KMS-11 (cell line): ENCODE results near the gene DIAPH2.

Experiments used
- H2AFZ ChIP-seq: fragments of 200-600 bp; sonication (generic); 2 replicates; pipeline ENCODE4 v1.6.1; 2016; ENCODE audit warnings: antibody characterized with exemption, mixed run types, low read depth
- H3K27ac ChIP-seq: fragments of 200-600 bp; sonication (generic); 2 replicates; pipeline ENCODE4 v1.6.1; 2016; ENCODE audit warnings: mild to moderate bottlenecking, mixed run types
- H3K27me3 ChIP-seq: fragments of 200-600 bp; sonication (generic); 2 replicates; pipeline ENCODE4 v1.6.1; 2017; ENCODE audit warnings: mild to moderate bottlenecking, low read depth, mixed run types, moderate library complexity; ENCODE audit not compliant: insufficient read depth
- H3K36me3 ChIP-seq: fragments of 200-600 bp; sonication (generic); 2 replicates; pipeline ENCODE4 v1.6.1; 2017; ENCODE audit warnings: mild to moderate bottlenecking, mixed run types; ENCODE audit not compliant: insufficient read depth
- H3K4me1 ChIP-seq: fragments of 200-600 bp; sonication (generic); 2 replicates; pipeline ENCODE4 v1.6.1; 2016; ENCODE audit warnings: mild to moderate bottlenecking, low read depth, mixed run types; ENCODE audit not compliant: poor library complexity, severe bottlenecking
- H3K4me2 ChIP-seq: fragments of 200-600 bp; sonication (generic); 2 replicates; pipeline ENCODE4 v1.7.0; 2016; ENCODE audit warnings: mild to moderate bottlenecking, mixed run types
- H3K4me3 ChIP-seq: fragments of 200-600 bp; sonication (generic); IDR thresholded peaks from 2 replicates; pipeline ENCODE4 v1.6.1; 2017; ENCODE audit warnings: low read depth, low read length, mixed read lengths; ENCODE audit not compliant: insufficient read depth
- H3K79me2 ChIP-seq: fragments of 200-600 bp; sonication (generic); 2 replicates; pipeline ENCODE4 v1.6.1; 2016; ENCODE audit warnings: low read depth, mixed run types; ENCODE audit not compliant: insufficient read depth
- H3K9ac ChIP-seq: fragments of 200-600 bp; sonication (generic); 2 replicates; pipeline ENCODE4 v1.6.1; 2016; ENCODE audit warnings: mild to moderate bottlenecking, mixed run types
- H4K20me1 ChIP-seq: fragments of 200-600 bp; sonication (generic); 2 replicates; pipeline ENCODE4 v1.6.1; 2016; ENCODE audit warnings: mild to moderate bottlenecking, mixed run types; ENCODE audit not compliant: insufficient read depth
- TF ChIP-seq, protein P1 (sequence below): fragments of 200-600 bp; sonication (generic); conservative IDR thresholded peaks from 2 replicates; pipeline ENCODE4 v1.6.1; 2017; ENCODE audit warnings: low read depth, mild to moderate bottlenecking, antibody characterized with exemption, low read length, moderate library complexity, mixed read lengths

DIAPH2 gene

GRCh38 chrX:97039363-97040029, 354.9 kb downstream of the DIAPH2 start:
- H2AFZ ChIP-seq, result no peak overlapping the region

GRCh38 chrX:97045470-97045869, 360.8 kb downstream of the DIAPH2 start:
- TF ChIP-seq, protein P1, sequence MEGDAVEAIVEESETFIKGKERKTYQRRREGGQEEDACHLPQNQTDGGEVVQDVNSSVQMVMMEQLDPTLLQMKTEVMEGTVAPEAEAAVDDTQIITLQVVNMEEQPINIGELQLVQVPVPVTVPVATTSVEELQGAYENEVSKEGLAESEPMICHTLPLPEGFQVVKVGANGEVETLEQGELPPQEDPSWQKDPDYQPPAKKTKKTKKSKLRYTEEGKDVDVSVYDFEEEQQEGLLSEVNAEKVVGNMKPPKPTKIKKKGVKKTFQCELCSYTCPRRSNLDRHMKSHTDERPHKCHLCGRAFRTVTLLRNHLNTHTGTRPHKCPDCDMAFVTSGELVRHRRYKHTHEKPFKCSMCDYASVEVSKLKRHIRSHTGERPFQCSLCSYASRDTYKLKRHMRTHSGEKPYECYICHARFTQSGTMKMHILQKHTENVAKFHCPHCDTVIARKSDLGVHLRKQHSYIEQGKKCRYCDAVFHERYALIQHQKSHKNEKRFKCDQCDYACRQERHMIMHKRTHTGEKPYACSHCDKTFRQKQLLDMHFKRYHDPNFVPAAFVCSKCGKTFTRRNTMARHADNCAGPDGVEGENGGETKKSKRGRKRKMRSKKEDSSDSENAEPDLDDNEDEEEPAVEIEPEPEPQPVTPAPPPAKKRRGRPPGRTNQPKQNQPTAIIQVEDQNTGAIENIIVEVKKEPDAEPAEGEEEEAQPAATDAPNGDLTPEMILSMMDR, result no peak
- Histone ChIP-seq H3K4me1 (no peaks in the 10 kb centered on the region), H3K79me2 (no peaks in the 10 kb centered on the region), H3K9ac (no peak overlapping the region), H3K36me3 (no peaks in the 10 kb centered on the region; the same call in 1 of the 2 replicates), H3K4me3 (no peak overlapping the region), H3K27me3 (no peaks in the 10 kb centered on the region), H2AFZ (no peak overlapping the region), H3K27ac (no peak overlapping the region), H4K20me1 (no peaks in the 10 kb centered on the region), H3K4me2 (no peak overlapping the region)

More at GRCh38 chrX:97039363-97040029, 354.9 kb downstream of the DIAPH2 start:
- Histone ChIP-seq H3K4me2 (no peak overlapping the region), H3K36me3 (no peaks in the 10 kb centered on the region; the same call in 1 of the 2 replicates), H3K27ac (no peak overlapping the region), H4K20me1 (no peaks in the 10 kb centered on the region), H3K4me3 (no peak overlapping the region), H3K9ac (no peak overlapping the region), H3K4me1 (no peaks in the 10 kb centered on the region), H3K27me3 (no peaks in the 10 kb centered on the region), H3K79me2 (no peaks in the 10 kb centered on the region)
- TF ChIP-seq, protein P1, result no peak

- H3K4me3 ChIP-seq, result no peak overlapping the region
- no peak overlapping the region for H2AFZ ChIP-seq
- no peaks in the 10 kb centered on the region for H4K20me1 ChIP-seq
- H3K9ac ChIP-seq, result no peak overlapping the region
- TF ChIP-seq, protein P1, result no peak
- H3K4me2 ChIP-seq, result no peak overlapping the region
- H3K79me2 ChIP-seq, result no peaks in the 10 kb centered on the region
- no peaks in the 10 kb centered on the region for H3K4me1 ChIP-seq
- no peak overlapping the region for H3K27ac ChIP-seq
- H3K27me3 ChIP-seq, result no peaks in the 10 kb centered on the region
- H3K36me3 ChIP-seq, result no peaks in the 10 kb centered on the region; the same call in 1 of the 2 replicates
These were observed 362.2 kb downstream of the DIAPH2 start for GRCh38 chrX:97046867-97047266.

DNA sequence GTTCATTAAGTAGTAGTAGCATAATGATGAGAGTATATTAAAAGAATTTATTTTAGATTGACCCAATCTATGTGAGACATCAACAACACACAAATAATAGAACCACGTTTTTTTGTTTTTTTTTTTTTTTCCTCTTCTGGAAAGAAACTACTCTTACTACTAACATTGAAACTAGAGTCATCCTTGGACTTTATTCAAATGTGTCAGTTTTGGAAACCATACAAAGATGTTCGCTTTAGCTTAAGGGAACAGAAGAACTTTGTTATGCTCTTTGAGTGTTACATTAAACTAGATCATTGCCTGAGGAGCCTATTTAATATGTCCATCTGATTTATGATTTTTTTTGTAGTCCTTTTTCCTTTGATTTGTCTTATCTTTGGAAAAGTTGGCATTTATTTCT, 365.8 kb downstream of the DIAPH2 start:
- Histone ChIP-seq H2AFZ (no peak overlapping the region), H4K20me1 (no peaks in the 10 kb centered on the region), H3K27ac (no peak overlapping the region), H3K79me2 (no peaks in the 10 kb centered on the region), H3K4me2 (no peak overlapping the region), H3K4me3 (no peak overlapping the region), H3K4me1 (no peaks in the 10 kb centered on the region), H3K9ac (no peak overlapping the region), H3K36me3 (no peaks in the 10 kb centered on the region), H3K27me3 (no peaks in the 10 kb centered on the region)
- TF ChIP-seq, protein P1, result no peak
